GM23338 (cell line): Measurements from ENCODE around the gene POLR1A.

Source experiments
- CREB1 ChIP-seq: fragments of 250-450 bp; sonication (Bioruptor Pico); IDR thresholded peaks from 2 replicates; pipeline ENCODE4 v1.5.0; 2020; ENCODE audit warnings: low read depth, mild to moderate bottlenecking, moderate library complexity
- CTCF ChIP-seq, 2 experiments: fragments of 200-600 bp in 1 of 2; sonication (generic) in 1 of 2; conservative IDR thresholded peaks; 2 replicates each; pipeline versions ENCODE4 v1.5.1 to v1.6.1; 2016 to 2017; ENCODE audit warnings: antibody characterized with exemption in 2 of 2, low read depth in 2 of 2, mild to moderate bottlenecking in 2 of 2, moderate library complexity in 1 of 2
- ETS1 ChIP-seq: IDR thresholded peaks from 2 replicates; pipeline ENCODE4 v1.6.1; 2016; ENCODE audit warnings: antibody characterized with exemption
- EZH2 ChIP-seq: fragments of 200-600 bp; sonication (generic); IDR thresholded peaks from one replicate; pipeline ENCODE4 v1.8.0; 2017; ENCODE audit warnings: antibody characterized with exemption, mild to moderate bottlenecking, low read depth; ENCODE audit not compliant: unreplicated experiment
- EZH2phosphoT487 ChIP-seq: fragments of 200-600 bp; sonication (generic); IDR thresholded peaks from one replicate; pipeline ENCODE4 v1.8.1; 2018; ENCODE audit warnings: antibody characterized with exemption; ENCODE audit not compliant: unreplicated experiment
- JUNB ChIP-seq: IDR thresholded peaks from one replicate; pipeline ENCODE4 v1.6.1; 2016; ENCODE audit warnings: antibody characterized with exemption; ENCODE audit not compliant: unreplicated experiment
- NANOG ChIP-seq: IDR thresholded peaks from 2 replicates; pipeline ENCODE4 v1.6.1; 2016; ENCODE audit warnings: antibody characterized with exemption, borderline replicate concordance
- POLR2AphosphoS5 ChIP-seq: IDR thresholded peaks from 2 replicates; pipeline ENCODE4 v1.6.1; 2016; ENCODE audit warnings: antibody characterized with exemption, low read depth
- REST ChIP-seq: IDR thresholded peaks from one replicate; pipeline ENCODE4 v1.6.1; 2018; ENCODE audit warnings: antibody characterized with exemption; ENCODE audit not compliant: unreplicated experiment
- STAT1 ChIP-seq: IDR thresholded peaks from one replicate; pipeline ENCODE4 v1.6.1; 2016; ENCODE audit warnings: antibody characterized with exemption; ENCODE audit not compliant: unreplicated experiment
- ZNF114 ChIP-seq: fragments of 250-450 bp; sonication (Bioruptor Pico); IDR thresholded peaks from 2 replicates; pipeline ENCODE4 v1.5.0; 2020; ENCODE audit warnings: mild to moderate bottlenecking, moderate library complexity
- ZNF331 ChIP-seq: fragments of 250-450 bp; sonication (Bioruptor Pico); IDR thresholded peaks from 2 replicates; pipeline ENCODE4 v1.5.0; 2020; ENCODE audit warnings: low read depth, mild to moderate bottlenecking, moderate library complexity
- TF ChIP-seq, protein P1 (sequence below): fragments of 250-450 bp; sonication (Bioruptor Pico); IDR thresholded peaks from 2 replicates; pipeline ENCODE4 v1.5.0; 2020; ENCODE audit warnings: mild to moderate bottlenecking, moderate library complexity

GRCh38 chr2:86097913-86098312 lies 7.8 kb downstream of the POLR1A start:
- no peak for TF ChIP-seq CTCF (conservative IDR thresholded peaks at IDR 0.05; ENCODE audit: low read depth in 2 of 2)
- TF ChIP-seq POLR2AphosphoS5 = no peak
- TF ChIP-seq JUNB = no peak
- no peak for TF ChIP-seq CREB1 (CRISPR knock-in tag)
- TF ChIP-seq EZH2 = no peak
- TF ChIP-seq EZH2phosphoT487 = no peak
- TF ChIP-seq REST = no peak
- no peak for TF ChIP-seq ETS1
- no peak for TF ChIP-seq NANOG
- no peak for TF ChIP-seq STAT1
- no peak for TF ChIP-seq ZNF331 (CRISPR knock-in tag)
- TF ChIP-seq ZNF114 (CRISPR knock-in tag) = no peak
- TF ChIP-seq, protein P1, sequence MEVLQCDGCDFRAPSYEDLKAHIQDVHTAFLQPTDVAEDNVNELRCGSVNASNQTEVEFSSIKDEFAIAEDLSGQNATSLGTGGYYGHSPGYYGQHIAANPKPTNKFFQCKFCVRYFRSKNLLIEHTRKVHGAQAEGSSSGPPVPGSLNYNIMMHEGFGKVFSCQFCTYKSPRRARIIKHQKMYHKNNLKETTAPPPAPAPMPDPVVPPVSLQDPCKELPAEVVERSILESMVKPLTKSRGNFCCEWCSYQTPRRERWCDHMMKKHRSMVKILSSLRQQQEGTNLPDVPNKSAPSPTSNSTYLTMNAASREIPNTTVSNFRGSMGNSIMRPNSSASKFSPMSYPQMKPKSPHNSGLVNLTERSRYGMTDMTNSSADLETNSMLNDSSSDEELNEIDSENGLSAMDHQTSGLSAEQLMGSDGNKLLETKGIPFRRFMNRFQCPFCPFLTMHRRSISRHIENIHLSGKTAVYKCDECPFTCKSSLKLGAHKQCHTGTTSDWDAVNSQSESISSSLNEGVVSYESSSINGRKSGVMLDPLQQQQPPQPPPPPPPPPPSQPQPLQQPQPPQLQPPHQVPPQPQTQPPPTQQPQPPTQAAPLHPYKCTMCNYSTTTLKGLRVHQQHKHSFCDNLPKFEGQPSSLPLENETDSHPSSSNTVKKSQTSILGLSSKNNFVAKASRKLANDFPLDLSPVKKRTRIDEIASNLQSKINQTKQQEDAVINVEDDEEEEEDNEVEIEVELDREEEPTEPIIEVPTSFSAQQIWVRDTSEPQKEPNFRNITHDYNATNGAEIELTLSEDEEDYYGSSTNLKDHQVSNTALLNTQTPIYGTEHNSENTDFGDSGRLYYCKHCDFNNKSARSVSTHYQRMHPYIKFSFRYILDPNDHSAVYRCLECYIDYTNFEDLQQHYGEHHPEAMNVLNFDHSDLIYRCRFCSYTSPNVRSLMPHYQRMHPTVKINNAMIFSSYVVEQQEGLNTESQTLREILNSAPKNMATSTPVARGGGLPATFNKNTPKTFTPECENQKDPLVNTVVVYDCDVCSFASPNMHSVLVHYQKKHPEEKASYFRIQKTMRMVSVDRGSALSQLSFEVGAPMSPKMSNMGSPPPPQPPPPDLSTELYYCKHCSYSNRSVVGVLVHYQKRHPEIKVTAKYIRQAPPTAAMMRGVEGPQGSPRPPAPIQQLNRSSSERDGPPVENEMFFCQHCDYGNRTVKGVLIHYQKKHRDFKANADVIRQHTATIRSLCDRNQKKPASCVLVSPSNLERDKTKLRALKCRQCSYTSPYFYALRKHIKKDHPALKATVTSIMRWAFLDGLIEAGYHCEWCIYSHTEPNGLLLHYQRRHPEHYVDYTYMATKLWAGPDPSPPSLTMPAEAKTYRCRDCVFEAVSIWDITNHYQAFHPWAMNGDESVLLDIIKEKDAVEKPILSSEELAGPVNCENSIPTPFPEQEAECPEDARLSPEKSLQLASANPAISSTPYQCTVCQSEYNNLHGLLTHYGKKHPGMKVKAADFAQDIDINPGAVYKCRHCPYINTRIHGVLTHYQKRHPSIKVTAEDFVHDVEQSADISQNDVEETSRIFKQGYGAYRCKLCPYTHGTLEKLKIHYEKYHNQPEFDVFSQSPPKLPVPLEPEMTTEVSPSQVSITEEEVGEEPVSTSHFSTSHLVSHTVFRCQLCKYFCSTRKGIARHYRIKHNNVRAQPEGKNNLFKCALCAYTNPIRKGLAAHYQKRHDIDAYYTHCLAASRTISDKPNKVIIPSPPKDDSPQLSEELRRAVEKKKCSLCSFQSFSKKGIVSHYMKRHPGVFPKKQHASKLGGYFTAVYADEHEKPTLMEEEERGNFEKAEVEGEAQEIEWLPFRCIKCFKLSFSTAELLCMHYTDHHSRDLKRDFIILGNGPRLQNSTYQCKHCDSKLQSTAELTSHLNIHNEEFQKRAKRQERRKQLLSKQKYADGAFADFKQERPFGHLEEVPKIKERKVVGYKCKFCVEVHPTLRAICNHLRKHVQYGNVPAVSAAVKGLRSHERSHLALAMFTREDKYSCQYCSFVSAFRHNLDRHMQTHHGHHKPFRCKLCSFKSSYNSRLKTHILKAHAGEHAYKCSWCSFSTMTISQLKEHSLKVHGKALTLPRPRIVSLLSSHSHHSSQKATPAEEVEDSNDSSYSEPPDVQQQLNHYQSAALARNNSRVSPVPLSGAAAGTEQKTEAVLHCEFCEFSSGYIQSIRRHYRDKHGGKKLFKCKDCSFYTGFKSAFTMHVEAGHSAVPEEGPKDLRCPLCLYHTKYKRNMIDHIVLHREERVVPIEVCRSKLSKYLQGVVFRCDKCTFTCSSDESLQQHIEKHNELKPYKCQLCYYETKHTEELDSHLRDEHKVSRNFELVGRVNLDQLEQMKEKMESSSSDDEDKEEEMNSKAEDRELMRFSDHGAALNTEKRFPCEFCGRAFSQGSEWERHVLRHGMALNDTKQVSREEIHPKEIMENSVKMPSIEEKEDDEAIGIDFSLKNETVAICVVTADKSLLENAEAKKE (CRISPR knock-in tag) = no peak
